Measurements from ENCODE around the gene MCUB.

Gene MCUB

GRCh38 chr4:109718759-109719158 lies 158.7 kb downstream of the MCUB start:
- DNase-seq (ENCODE audit: low spot score): no peak
- TF ChIP-seq CTCF (IDR thresholded peaks at IDR 0.05; ENCODE audit: extremely low read depth, missing control alignments): no peak

GRCh38 chr4:109719604-109720003 lies 159.6 kb downstream of the MCUB start:
- no peak for TF ChIP-seq CTCF (IDR thresholded peaks at IDR 0.05; ENCODE audit: extremely low read depth, missing control alignments)

GRCh38 chr4:109721033-109721432 lies 161.0 kb downstream of the MCUB start:
- no peak for DNase-seq (ENCODE audit: low spot score)
- no peak for TF ChIP-seq CTCF (IDR thresholded peaks at IDR 0.05; ENCODE audit: extremely low read depth, missing control alignments)

More at GRCh38 chr4:109719604-109720003, 159.6 kb downstream of the MCUB start:
- no peak for DNase-seq (ENCODE audit: low spot score)

DNA sequence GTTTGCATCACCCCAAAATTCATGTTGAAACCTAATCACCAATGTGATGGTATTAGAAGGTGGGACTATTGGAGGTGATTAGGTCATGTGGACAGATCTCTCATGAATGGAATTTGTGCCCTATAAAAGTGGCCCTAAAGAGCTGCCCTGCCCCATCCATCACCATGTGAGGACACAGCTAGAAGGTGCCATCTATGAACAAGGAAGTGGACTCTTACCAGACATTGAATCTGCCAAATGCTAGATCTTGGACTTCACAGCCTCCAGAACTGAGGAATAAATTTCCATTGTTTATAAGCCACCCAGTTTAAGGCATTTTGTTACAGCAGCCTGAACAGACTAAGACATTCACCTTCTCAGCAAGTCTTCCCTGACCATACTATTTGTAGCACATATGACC lies 162.3 kb downstream of the MCUB start:
- no peak for DNase-seq (ENCODE audit: low spot score)
- TF ChIP-seq CTCF (IDR thresholded peaks at IDR 0.05; ENCODE audit: extremely low read depth, missing control alignments): no peak

GRCh38 chr4:109723110-109723509 lies 163.1 kb downstream of the MCUB start:
- TF ChIP-seq CTCF (IDR thresholded peaks at IDR 0.05; ENCODE audit: extremely low read depth, missing control alignments): no peak
- no peak for DNase-seq (ENCODE audit: low spot score)

DNA sequence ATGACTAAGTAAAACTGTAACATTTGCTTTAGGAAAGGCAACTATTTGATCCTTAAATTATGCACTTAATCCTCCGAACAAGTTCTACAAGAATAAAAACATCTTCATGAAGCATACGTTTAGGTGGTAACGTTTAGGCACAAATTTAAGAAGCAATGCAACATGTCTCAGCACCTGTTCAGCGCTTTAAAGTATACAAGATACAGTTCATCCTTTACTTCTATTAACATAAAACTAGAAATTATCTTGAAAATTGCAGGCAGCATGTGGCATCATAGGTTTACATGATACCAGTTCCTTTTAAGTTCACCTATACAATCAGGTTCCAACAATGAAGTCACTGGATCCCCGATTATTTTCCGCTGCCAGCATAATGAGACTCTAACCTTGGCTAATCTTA lies 168.3 kb downstream of the MCUB start:
- DNase-seq (ENCODE audit: low spot score): no peak
- TF ChIP-seq CTCF (IDR thresholded peaks at IDR 0.05; ENCODE audit: extremely low read depth, missing control alignments): no peak

GRCh38 chr4:109729117-109729717 lies 169.2 kb downstream of the MCUB start:
- no peak for DNase-seq (ENCODE audit: low spot score)
- no peak for TF ChIP-seq CTCF (IDR thresholded peaks at IDR 0.05; ENCODE audit: extremely low read depth, missing control alignments)
